GM21723 (cell line): ENCODE data around the gene OPALIN.

Source experiments
- ATAC-seq: cut with Tn5 transposase; IDR thresholded peaks from one replicate; pipeline ENCODE4 v1.9.1; 2021; ENCODE audit warnings: mild to moderate bottlenecking, moderate library complexity; ENCODE audit not compliant: unreplicated experiment

Gene OPALIN

GRCh38 chr10:96358851-96359540 is at the start of gene OPALIN:
Gene OPALIN (minus strand): TSS chr10:96359002. CDS start chr10:96358896, 106 bp downstream.
- no peak for ATAC-seq

- ATAC-seq = no peak
These were observed 49.4 kb upstream of the OPALIN start for GRCh38 chr10:96408201-96408600.

- ATAC-seq = no peak
These were observed 48.8 kb upstream of the OPALIN start for GRCh38 chr10:96407560-96408069.

- ATAC-seq = no peak
These were observed 47.3 kb upstream of the OPALIN start for GRCh38 chr10:96406091-96406490.

GRCh38 chr10:96402417-96403305 is 43.9 kb upstream of the OPALIN start:
- no peak for ATAC-seq

GRCh38 chr10:96401036-96401435 is 42.2 kb upstream of the OPALIN start:
- no peak for ATAC-seq

- ATAC-seq = no peak
These were observed 41.7 kb upstream of the OPALIN start for GRCh38 chr10:96400465-96400864.

- ATAC-seq = no peak
These were observed 39.1 kb upstream of the OPALIN start for GRCh38 chr10:96397902-96398301.

GRCh38 chr10:96395931-96396877 is 37.4 kb upstream of the OPALIN start:
- no peak for ATAC-seq

- no peak for ATAC-seq
These were observed 31.7 kb upstream of the OPALIN start for GRCh38 chr10:96390460-96390864.

GRCh38 chr10:96389785-96390184 is 31.0 kb upstream of the OPALIN start:
- ATAC-seq = no peak

- ATAC-seq = no peak
These were observed 28.8 kb upstream of the OPALIN start for GRCh38 chr10:96387601-96388000.

- no peak for ATAC-seq
These were observed 28.4 kb upstream of the OPALIN start for GRCh38 chr10:96387161-96387560.

- no peak for ATAC-seq
These were observed 25.7 kb upstream of the OPALIN start for GRCh38 chr10:96384506-96384905.

GRCh38 chr10:96380821-96381220 is 22.0 kb upstream of the OPALIN start:
- no peak for ATAC-seq

- no peak for ATAC-seq
These were observed 21.0 kb upstream of the OPALIN start for GRCh38 chr10:96379758-96380157.

- ATAC-seq = no peak
These were observed 19.9 kb upstream of the OPALIN start for GRCh38 chr10:96378741-96379140.

- ATAC-seq = no peak
These were observed 19.1 kb upstream of the OPALIN start for GRCh38 chr10:96377816-96378294.

GRCh38 chr10:96376483-96376882 is 17.7 kb upstream of the OPALIN start:
- ATAC-seq = peak; percentile 47

- peak; percentile 76 for ATAC-seq
These were observed 16.4 kb upstream of the OPALIN start for GRCh38 chr10:96374985-96375830.
